HepG2 (cell line): ENCODE measurements around the gene MICAL3. TPM values are rescaled to one million over a fixed set of nuclear protein-coding genes. Genes with fewer than 3 reads are reported as not detected.

Experiments used
- DMAP1 ChIP-seq: IDR thresholded peaks from 2 replicates; pipeline ENCODE4 v1.6.1; 2016
- STAG1 ChIP-seq: sonication (generic); formaldehyde crosslinking; IDR thresholded peaks from 2 replicates; pipeline ENCODE4 v1.4.0; 2020; ENCODE audit warnings: missing genetic modification reagents
- TCF7 ChIP-seq: sonication (generic); IDR thresholded peaks from 2 replicates; pipeline ENCODE4 v1.6.1; 2016; ENCODE audit warnings: antibody characterized with exemption, low read depth
- ZNF234 ChIP-seq: sonication (generic); formaldehyde crosslinking; conservative IDR thresholded peaks from 2 replicates; pipeline ENCODE4 v1.5.1; 2020; ENCODE audit warnings: mild to moderate bottlenecking, missing genetic modification reagents
- ZNF878 ChIP-seq: sonication (generic); formaldehyde crosslinking; IDR thresholded peaks from 2 replicates; pipeline ENCODE4 v1.8.1; 2023; ENCODE audit warnings: mild to moderate bottlenecking, missing genetic modification reagents, moderate library complexity
- polyA plus RNA-seq, 8 experiments: library from polyadenylated mRNA; depleted of rRNA in 3 of 8; stranded (reverse) in 7 of 8; unstranded in 1 of 8; fragments of >200 nt; fragmentation: Illumina TruSeq in 4 of 8; extraction: Trizol in 4 of 8; gene quantifications; 2 replicates each; pipeline versions ENCODE4 v1.2.1 to v1.2.3, GENCODE V29; 2011 to 2016; ENCODE audit warnings: low read depth in 4 of 8, missing spikeins in 1 of 8, mixed read lengths in 1 of 8; ENCODE audit not compliant: insufficient read depth in 1 of 8
- total RNA-seq, 5 experiments: library from RNA; depleted of rRNA; stranded (reverse); fragments of >200 nt; fragmentation: Illumina TruSeq; extraction: Trizol; gene quantifications; 2 replicates each; pipeline ENCODE4 v1.2.3, GENCODE V29; 2016; ENCODE audit warnings: low read depth in 1 of 5
- TF ChIP-seq, protein P1 (sequence below): sonication (generic); formaldehyde crosslinking; IDR thresholded peaks from 2 replicates; pipeline ENCODE4 v1.8.0; 2022; ENCODE audit warnings: missing genetic modification reagents, mild to moderate bottlenecking, inconsistent platforms, borderline replicate concordance
- TF ChIP-seq, protein P2 (sequence below): sonication (generic); formaldehyde crosslinking; IDR thresholded peaks from 2 replicates; pipeline ENCODE4 v1.5.0; 2020; ENCODE audit warnings: mild to moderate bottlenecking, missing genetic modification reagents, moderate library complexity
- TF ChIP-seq, protein P3 (sequence below): IDR thresholded peaks from 2 replicates; pipeline ENCODE4 v1.6.1; 2016
- TF ChIP-seq, protein P4 (sequence below): sonication (generic); formaldehyde crosslinking; IDR thresholded peaks from 2 replicates; pipeline ENCODE4 v1.4.0; 2020; ENCODE audit warnings: mild to moderate bottlenecking, missing genetic modification reagents

Gene MICAL3
- total and polyA plus RNA-seq, 2 of the 13 experiments (the other 11 are each of a cell fraction or from before 2014, with no cell fraction given) = 5.3 to 12.5 TPM

DNA sequence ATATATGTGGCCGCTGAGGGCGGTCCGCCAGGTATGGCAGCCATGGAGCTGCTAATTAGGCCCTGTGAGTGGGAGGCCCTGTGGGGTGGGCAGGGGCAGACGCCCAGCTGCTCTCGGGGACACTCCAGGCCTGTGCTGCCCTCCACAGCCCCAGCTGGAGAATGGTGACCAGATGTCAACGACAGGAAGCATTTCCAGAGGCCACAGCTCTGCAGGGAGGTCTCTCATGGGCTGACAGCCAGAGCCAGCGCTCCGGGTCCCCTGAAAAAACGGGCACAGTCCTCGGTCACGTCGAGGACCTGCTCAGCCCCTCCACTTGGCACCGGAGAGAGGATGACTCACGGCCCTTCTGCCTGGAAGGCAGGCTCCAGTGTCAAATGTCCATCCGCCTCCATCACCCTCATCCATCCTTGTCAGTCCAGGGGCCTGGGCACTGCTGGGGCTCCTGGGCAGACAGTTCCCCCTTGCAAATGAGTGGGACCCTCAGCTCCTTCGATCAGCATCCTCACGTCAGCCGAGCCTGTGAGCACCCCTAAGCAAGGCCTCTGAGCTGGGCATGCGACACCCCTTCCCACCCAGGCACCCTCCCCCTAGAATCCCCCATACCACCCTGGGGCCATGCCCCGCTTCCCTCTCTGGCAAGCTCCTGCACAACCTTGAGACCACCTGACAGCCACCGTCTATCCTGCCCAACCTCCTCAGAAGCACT is 252.0 kb downstream of the MICAL3 start (continued):
- TF ChIP-seq, protein P1, sequence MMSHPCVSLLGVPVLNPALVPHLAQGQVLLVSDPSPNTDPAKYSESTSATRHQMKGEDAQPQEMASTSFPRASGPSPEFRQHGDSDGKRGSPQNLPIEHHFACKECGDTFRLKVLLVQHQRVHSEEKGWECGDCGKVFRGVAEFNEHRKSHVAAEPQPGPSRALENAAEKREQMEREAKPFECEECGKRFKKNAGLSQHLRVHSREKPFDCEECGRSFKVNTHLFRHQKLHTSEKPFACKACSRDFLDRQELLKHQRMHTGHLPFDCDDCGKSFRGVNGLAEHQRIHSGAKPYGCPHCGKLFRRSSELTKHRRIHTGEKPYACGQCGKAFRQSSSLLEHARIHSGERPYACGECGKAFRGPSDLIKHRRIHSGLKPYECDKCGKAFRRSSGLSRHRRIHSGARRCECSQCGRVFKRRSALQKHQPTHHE (CRISPR knock-in tag) = no peak
- TF ChIP-seq, protein P2, sequence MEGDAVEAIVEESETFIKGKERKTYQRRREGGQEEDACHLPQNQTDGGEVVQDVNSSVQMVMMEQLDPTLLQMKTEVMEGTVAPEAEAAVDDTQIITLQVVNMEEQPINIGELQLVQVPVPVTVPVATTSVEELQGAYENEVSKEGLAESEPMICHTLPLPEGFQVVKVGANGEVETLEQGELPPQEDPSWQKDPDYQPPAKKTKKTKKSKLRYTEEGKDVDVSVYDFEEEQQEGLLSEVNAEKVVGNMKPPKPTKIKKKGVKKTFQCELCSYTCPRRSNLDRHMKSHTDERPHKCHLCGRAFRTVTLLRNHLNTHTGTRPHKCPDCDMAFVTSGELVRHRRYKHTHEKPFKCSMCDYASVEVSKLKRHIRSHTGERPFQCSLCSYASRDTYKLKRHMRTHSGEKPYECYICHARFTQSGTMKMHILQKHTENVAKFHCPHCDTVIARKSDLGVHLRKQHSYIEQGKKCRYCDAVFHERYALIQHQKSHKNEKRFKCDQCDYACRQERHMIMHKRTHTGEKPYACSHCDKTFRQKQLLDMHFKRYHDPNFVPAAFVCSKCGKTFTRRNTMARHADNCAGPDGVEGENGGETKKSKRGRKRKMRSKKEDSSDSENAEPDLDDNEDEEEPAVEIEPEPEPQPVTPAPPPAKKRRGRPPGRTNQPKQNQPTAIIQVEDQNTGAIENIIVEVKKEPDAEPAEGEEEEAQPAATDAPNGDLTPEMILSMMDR (CRISPR knock-in tag) = peak; percentile 38
- TF ChIP-seq ZNF878 (CRISPR knock-in tag) = no peak
- TF ChIP-seq TCF7 = no peak
- TF ChIP-seq, protein P3, sequence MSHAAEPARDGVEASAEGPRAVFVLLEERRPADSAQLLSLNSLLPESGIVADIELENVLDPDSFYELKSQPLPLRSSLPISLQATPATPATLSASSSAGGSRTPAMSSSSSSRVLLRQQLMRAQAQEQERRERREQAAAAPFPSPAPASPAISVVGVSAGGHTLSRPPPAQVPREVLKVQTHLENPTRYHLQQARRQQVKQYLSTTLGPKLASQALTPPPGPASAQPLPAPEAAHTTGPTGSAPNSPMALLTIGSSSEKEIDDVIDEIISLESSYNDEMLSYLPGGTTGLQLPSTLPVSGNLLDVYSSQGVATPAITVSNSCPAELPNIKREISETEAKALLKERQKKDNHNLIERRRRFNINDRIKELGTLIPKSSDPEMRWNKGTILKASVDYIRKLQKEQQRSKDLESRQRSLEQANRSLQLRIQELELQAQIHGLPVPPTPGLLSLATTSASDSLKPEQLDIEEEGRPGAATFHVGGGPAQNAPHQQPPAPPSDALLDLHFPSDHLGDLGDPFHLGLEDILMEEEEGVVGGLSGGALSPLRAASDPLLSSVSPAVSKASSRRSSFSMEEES (CRISPR knock-in tag) = no peak
- TF ChIP-seq, protein P4, sequence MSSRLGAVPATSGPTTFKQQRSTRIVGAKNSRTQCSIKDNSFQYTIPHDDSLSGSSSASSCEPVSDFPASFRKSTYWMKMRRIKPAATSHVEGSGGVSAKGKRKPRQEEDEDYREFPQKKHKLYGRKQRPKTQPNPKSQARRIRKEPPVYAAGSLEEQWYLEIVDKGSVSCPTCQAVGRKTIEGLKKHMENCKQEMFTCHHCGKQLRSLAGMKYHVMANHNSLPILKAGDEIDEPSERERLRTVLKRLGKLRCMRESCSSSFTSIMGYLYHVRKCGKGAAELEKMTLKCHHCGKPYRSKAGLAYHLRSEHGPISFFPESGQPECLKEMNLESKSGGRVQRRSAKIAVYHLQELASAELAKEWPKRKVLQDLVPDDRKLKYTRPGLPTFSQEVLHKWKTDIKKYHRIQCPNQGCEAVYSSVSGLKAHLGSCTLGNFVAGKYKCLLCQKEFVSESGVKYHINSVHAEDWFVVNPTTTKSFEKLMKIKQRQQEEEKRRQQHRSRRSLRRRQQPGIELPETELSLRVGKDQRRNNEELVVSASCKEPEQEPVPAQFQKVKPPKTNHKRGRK (CRISPR knock-in tag) = no peak
- no peak for TF ChIP-seq STAG1
- TF ChIP-seq ZNF234 (CRISPR knock-in tag) = no peak
- no peak for TF ChIP-seq DMAP1 (CRISPR knock-in tag)
- TF ChIP-seq, all 625 proteins: peak for 4
